PFSK-1 (cell line): Measurements from ENCODE around the gene KIF1C.

ENCODE experiments used
- FOXP2 ChIP-seq: optimal IDR thresholded peaks from 2 replicates; pipeline ENCODE3; 2011; ENCODE audit warnings: borderline replicate concordance, control low read depth, inconsistent platforms; ENCODE audit not compliant: insufficient read depth; ENCODE audit errors: extremely low read length, extremely low read depth
- POLR2AphosphoS5 ChIP-seq: IDR thresholded peaks from 2 replicates; pipeline ENCODE4 v1.6.1; 2012; ENCODE audit warnings: low read depth, mild to moderate bottlenecking, control low read depth, low read length, moderate library complexity
- SIN3A ChIP-seq: IDR thresholded peaks from 2 replicates; pipeline ENCODE4 v1.6.1; 2012; ENCODE audit warnings: mild to moderate bottlenecking, low read length, moderate library complexity, borderline replicate concordance; ENCODE audit not compliant: insufficient read depth
- TAF1 ChIP-seq: IDR thresholded peaks from 2 replicates; pipeline ENCODE4 v1.6.1; 2012; ENCODE audit warnings: low read length, control low read depth, borderline replicate concordance; ENCODE audit not compliant: insufficient read depth
- TF ChIP-seq, protein P1 (sequence below), 2 experiments: IDR thresholded peaks; 2 replicates each; pipeline versions ENCODE4 v1.6.1 to v1.8.0; 2011 to 2012; ENCODE audit warnings: low read depth in 2 of 2, low read length in 2 of 2, control low read depth in 1 of 2, inconsistent platforms in 1 of 2, mild to moderate bottlenecking in 1 of 2, moderate library complexity in 1 of 2; ENCODE audit not compliant: insufficient read depth in 1 of 2

Gene KIF1C

DNA sequence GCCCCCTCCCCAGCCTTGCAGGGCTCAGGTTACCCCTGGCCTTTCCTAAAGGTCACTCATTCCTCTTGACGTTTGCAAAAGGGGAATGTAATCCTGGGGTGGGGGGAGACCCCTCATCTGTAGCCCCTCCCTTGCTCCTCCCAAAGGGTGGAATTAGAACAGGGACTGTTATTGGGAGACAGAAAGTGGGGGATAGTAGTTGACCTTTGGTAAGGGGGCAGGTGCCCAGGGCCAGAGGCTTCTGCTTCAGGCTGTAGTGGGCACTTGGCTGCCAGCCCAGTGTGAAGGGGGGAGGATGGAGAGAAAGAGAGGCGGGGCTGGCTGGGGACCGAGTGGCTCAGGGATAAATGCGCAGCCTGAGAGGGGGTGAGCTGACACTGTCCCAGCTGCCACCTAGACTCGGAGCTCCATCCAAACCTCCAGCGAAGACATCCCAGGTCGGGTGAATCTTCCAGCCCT lies 47.0 kb upstream of the KIF1C start, which contains the start of gene ENO3:
TSS of gene ENO3 (plus strand) at position 374 of the 459 bp plus-strand sequence. CDS start 711 bp downstream, outside the sequence.
- TF ChIP-seq, protein P1, sequence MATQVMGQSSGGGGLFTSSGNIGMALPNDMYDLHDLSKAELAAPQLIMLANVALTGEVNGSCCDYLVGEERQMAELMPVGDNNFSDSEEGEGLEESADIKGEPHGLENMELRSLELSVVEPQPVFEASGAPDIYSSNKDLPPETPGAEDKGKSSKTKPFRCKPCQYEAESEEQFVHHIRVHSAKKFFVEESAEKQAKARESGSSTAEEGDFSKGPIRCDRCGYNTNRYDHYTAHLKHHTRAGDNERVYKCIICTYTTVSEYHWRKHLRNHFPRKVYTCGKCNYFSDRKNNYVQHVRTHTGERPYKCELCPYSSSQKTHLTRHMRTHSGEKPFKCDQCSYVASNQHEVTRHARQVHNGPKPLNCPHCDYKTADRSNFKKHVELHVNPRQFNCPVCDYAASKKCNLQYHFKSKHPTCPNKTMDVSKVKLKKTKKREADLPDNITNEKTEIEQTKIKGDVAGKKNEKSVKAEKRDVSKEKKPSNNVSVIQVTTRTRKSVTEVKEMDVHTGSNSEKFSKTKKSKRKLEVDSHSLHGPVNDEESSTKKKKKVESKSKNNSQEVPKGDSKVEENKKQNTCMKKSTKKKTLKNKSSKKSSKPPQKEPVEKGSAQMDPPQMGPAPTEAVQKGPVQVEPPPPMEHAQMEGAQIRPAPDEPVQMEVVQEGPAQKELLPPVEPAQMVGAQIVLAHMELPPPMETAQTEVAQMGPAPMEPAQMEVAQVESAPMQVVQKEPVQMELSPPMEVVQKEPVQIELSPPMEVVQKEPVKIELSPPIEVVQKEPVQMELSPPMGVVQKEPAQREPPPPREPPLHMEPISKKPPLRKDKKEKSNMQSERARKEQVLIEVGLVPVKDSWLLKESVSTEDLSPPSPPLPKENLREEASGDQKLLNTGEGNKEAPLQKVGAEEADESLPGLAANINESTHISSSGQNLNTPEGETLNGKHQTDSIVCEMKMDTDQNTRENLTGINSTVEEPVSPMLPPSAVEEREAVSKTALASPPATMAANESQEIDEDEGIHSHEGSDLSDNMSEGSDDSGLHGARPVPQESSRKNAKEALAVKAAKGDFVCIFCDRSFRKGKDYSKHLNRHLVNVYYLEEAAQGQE (IDR thresholded peaks at IDR 0.05; ENCODE audit: insufficient read depth in 1 of 2, low read depth in 2 of 2, low read length in 2 of 2), result no peak
- TF ChIP-seq POLR2AphosphoS5 (no peak), TAF1 (no peak), SIN3A (no peak), FOXP2 (no peak)

DNA sequence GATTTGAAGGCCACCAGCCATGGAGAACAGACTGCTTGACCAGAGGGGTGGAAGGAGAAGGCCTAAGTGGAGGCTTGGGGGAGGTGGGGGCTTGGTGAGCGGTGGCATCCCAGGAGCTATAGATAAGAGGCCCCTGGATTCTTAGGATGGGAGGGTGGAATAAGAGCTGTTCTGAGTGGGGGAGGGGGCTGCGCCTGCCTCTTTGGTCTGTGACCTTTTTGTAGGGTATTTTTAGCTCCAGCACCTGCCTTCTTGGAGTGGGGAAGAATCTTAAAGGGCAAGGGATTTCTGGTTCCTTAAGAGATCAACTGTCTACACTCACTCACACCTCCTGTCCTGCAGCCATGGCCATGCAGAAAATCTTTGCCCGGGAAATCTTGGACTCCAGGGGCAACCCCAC lies 46.3 kb upstream of the KIF1C start:
- TF ChIP-seq FOXP2, result no peak

DNA sequence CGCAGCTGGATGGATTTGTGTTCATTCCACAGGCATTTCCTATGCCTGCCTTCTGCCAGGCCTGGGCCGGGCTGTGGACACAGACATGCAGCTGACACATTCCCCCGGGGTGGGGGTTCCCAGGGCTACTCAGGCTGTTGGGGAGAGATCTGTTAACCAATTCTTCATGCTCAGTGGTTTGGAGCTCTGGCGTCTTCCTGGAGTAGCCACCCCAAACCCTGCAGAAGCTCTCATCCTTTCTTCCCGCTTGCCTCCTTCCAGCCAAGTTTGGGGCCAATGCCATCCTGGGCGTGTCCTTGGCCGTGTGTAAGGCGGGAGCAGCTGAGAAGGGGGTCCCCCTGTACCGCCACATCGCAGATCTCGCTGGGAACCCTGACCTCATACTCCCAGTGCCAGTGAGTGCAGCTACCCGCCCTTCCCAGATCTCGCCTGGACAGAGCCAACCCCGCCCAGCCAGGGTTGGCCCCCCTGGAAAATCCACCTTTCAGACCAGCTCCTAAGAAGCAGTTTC lies 44.2 kb upstream of the KIF1C start:
- TF ChIP-seq POLR2AphosphoS5 (no peak), FOXP2 (no peak), SIN3A (no peak)
- TF ChIP-seq, protein P1 (IDR thresholded peaks at IDR 0.05; ENCODE audit: insufficient read depth in 1 of 2, low read depth in 2 of 2, low read length in 2 of 2), result no peak

DNA sequence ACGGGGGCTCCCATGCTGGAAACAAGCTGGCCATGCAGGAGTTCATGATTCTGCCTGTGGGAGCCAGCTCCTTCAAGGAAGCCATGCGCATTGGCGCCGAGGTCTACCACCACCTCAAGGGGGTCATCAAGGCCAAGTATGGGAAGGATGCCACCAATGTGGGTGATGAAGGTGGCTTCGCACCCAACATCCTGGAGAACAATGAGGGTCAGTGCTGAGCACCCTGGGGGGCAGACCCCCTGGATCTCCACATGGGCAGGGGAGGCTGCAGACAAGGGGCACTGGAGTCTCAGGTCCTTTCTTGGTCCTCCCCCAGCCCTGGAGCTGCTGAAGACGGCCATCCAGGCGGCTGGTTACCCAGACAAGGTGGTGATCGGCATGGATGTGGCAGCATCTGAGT lies 42.7 kb upstream of the KIF1C start:
- TF ChIP-seq, protein P1 (IDR thresholded peaks at IDR 0.05; ENCODE audit: insufficient read depth in 1 of 2, low read depth in 2 of 2, low read length in 2 of 2), result no peak
- TF ChIP-seq TAF1 (no peak), SIN3A (no peak), POLR2AphosphoS5 (no peak)

DNA sequence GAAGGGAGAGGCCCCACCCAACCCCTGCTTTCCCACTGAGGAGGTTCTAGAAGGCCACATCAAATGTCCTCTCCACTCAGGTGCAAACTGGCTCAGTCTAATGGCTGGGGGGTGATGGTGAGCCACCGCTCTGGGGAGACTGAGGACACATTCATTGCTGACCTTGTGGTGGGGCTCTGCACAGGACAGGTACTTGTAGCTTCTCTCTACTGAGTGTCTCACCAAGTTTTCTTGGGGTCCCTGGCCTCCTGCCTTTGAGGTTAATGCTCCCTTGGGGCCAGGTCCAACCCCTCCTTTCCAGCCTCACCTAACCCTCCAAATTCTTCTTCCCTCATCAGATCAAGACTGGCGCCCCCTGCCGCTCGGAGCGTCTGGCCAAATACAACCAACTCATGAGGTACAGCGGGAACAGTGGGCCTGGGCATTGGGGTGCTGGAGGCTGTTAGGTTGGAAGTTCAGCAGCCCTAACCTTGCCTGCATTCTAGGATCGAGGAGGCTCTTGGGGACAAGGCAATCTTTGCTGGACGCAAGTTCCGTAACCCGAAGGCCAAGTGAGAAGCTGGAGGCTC lies 41.2 kb upstream of the KIF1C start:
- TF ChIP-seq POLR2AphosphoS5, result no peak
- no peak for TF ChIP-seq TAF1
- TF ChIP-seq FOXP2, result no peak
- no peak for TF ChIP-seq SIN3A

DNA sequence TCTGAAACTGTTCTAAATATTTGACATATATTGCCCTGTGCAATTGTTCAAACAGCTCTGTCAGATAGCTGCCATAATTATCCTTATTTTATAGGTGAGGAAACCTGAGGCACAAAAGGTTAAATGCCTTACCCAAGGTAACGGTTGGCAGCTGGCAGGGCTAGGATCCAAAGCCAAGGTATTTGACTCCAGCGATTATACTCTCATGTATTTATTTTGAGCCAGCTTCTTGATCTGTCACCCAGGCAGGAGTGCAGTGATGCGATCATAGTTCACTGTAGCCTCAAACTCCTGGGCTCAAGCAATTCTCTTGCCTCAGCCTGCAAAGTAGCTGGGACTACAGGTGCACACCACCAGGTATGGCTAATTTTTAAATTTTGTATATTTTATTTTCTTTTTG lies 39.6 kb upstream of the KIF1C start:
- TF ChIP-seq POLR2AphosphoS5 (0 out of 2 replicates have a peak, but pooled peaks have one; percentile 28), TAF1 (no peak)
